Measurements from ENCODE around the gene DISP1.
"Not testable (repeated sequence)": the region's sequence is repeated elsewhere in the genome, so short reads cannot be mapped to it uniquely, and the experiment has no call there.

Gene DISP1

DNA sequence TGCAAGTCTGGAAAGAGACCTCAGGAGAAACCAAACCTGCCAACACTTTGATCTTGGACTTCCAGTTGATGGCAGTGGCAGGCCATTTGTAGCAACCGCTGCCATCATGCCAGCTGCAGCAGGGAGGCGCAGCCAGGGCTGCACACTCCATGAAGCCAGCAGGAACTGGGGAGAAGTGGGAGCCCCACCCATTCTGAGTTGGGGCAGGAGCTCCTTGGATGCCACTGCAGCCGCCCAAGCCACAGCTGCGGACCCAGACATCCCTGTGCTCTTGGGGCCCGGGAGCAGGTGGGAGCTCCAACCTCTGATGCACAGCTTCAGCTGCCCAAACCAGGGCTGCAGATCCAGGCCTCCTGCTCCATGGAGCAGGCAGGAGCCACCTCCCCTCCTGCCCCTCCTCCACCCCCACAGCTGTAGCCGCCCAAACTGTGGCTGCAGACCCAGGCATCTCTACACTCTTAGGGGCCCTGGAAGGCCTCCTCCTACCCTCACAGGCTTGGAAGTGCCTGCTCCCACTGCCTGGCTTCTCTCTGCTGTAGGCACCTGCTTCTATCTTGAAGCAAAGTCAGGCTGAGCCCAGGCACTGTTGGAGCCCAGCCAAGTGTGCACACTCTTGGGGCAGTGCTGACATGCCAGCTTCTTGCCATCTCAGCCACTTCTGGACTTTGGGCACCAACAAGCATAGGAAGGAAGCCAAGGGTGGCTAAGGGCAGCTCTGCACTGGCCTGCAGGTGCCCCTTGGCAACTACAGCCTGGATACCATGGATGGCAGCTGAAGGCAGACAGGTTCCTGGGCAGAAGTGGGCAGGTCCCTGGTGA, 20.0 kb upstream of the DISP1 start:
- no peak for DNase-seq

GRCh38 chr1:222798116-222798515, 16.7 kb upstream of the DISP1 start:
- DNase-seq: no peak

DNA sequence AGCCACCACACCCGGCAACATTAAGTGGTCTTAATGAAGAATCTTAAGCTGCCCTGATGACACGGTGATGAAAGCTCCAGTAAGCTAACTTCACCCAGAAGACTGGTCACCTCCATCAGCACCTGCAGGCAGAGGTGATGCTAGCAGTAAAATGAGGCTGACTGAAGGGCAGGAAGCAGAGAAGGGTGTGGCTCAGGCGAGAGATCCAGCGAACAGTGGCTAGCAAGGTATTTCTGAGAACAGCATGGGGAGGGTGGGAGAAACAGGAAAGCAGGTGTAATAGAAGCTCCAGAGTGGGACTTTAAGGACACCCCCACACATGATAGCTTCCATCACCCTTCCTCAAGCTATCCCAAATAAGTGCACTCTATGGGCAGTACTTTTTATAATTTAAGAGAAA, 15.9 kb upstream of the DISP1 start:
- DNase-seq: no peak

DNA sequence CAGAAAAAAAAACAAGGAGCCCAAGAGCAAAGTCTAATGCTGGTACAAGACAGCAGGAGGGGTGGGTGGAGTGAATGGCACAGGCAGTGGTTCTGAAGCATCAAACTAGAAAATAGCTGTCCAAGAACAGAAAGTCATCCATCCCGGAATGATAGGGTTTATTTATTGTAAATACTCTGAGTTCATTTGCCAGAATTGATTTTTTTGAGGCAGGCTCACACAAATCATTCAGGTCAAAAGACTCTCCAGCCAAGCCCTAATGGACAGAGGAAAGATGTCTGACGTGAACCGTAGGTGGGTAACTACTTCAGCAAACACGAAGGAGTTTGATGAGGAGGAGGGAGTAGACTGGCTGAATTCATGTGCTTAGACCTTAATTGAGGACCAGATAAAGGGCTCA, 13.8 kb upstream of the DISP1 start:
- no peak for DNase-seq

- no peak for DNase-seq
Observed at GRCh38 chr1:222811671-222812070, 3.2 kb upstream of the DISP1 start.

- DNase-seq: no peak
Observed at GRCh38 chr1:222813866-222814535, 838 bp upstream of the DISP1 start.

DNA sequence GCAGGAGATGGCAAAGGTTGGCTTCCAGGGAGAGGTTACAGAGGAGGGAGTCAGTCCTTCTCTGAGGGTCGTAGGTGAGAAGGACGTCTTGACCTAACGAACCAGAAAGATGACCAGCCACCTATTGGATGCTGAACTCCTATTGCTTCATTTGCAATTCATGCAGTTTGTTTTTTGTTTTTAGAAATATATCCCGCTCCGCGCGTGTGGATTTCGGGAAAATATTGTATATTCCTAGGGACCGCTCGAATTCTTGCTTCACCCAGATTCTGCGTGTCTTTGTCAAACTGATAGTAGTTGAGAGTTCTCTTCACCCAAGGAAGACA, 564 bp downstream of the DISP1 start:
- no peak for DNase-seq

- no peak for DNase-seq
Observed at GRCh38 chr1:222817529-222817928, 2.7 kb downstream of the DISP1 start.

GRCh38 chr1:222818171-222818570, 3.3 kb downstream of the DISP1 start:
- no peak for DNase-seq

DNA sequence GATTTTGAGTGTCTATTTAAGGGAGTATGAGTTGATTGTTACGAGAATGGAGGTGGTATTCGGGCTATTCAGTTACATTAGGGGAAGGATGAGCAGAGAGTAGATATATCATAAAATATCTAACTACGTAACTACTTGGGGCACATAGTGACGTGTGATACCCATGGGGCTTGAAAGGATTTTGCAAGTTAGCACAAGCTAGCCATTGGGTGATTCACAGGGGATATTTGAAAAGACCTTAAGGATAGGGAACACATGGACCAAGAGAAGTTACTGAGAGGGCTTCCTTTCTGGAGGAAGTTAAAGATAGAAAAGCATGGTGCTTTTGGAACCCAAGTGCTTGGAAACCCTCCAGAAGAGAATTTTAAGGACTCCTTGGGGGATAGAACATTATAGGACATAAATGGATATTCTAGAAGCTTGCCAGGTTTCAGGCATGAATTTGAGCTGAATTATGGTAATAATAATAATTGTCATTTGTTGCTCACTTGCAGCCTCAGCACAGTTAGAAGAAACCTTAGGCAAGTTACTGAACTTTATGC, 5.4 kb downstream of the DISP1 start:
- DNase-seq: no peak

DNA sequence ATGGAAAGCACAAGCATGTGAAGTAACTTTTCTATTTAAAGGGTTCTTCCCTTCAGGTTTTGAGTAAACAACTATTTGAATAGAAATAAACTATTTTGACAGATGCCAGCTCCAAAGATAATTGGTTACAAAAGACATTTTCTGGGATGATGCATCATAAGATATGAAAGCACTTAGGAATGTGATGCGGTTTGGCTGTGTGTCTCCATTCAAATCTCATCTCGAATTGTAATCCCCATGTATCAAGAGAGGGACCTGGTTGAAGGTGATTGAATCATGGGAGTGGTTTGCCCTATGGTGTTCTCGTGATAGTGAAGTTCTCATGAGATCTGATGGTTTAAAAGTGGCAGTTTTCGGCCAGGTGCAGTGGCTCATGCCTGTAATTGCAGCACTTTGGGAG, 6.4 kb downstream of the DISP1 start:
- no peak for DNase-seq

DNA sequence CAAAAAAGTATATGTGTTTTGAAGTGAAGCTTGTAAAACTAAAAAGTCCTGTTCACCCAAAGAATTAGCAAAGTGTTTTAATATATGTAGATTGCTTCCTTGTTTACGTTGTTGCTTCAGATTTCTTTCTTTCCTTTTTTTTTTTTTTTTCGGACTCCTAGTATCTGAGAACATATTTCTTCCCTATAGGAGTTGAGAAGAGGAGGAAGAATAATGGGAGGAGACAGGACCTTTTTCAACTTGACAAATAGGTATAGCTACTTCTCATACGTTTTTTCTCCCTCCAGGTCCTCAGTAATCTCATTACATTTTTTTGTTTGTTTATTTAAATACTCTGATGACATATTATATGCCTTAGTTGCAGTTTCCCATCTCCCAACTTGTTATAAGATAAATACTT, 8.9 kb downstream of the DISP1 start:
- no peak for DNase-seq

- DNase-seq: peak; percentile 42
Observed at GRCh38 chr1:222824641-222825040, 9.8 kb downstream of the DISP1 start.

- DNase-seq: no peak
Observed at GRCh38 chr1:222828939-222829338, 14.1 kb downstream of the DISP1 start.

DNA sequence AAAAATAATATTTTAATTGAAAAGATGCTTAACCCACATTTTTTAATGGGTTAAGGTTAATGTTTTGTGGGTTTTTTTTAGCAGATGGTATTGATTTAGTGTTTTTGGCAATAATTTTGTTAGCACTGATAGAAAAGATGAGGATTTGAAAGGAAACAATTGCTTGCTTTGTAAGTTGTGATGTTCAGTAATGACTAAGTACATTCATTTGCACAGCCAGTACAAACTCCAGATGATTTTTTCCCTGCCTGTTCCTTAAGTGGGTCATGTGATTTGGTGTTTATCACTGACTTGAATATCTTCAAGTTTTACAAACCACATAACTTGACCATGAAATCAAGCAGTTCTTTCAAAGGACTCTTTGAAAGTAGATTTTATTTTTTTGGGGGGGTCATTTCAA, 15.0 kb downstream of the DISP1 start:
- DNase-seq: no peak

GRCh38 chr1:222833356-222833876, 18.6 kb downstream of the DISP1 start:
- no peak for DNase-seq

GRCh38 chr1:222843469-222844410, 28.9 kb downstream of the DISP1 start:
- DNase-seq: no peak

DNA sequence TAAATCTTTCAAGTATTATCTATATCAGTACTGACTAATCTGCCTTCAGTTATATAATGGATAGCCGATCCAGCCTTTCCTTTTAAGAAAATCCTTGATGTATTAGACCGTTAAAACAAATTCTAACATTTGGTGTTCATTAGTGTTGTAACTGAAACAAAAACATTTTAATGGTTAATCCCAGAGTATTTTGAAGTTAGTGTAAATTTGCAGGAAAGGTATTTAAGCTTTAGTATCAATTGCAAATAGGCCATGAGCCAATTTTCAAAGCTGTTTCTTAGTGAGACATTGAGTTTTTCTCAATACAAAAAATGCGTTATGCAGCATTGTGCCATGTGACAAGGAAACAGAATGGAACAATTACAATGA, 29.6 kb downstream of the DISP1 start:
- DNase-seq: no peak

DNA sequence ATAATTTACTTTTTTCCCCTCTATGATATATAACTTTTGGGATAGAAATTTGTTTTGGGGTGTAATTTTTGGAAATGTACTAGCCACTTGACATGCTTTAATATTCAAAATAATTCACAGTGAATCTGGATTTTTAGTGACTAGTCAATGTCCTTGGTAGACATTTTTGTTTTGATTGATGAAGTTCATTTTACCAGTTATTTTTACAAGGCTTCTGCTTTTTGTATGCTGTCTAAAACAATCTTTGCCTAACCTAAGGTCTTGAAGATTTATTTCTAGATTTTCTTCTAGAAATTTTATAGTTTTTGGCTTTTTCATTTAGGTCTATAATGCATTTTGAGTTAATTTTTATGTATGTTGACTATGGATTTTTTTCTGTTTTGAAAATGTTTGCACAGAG, 30.9 kb downstream of the DISP1 start:
- no peak for DNase-seq

DNA sequence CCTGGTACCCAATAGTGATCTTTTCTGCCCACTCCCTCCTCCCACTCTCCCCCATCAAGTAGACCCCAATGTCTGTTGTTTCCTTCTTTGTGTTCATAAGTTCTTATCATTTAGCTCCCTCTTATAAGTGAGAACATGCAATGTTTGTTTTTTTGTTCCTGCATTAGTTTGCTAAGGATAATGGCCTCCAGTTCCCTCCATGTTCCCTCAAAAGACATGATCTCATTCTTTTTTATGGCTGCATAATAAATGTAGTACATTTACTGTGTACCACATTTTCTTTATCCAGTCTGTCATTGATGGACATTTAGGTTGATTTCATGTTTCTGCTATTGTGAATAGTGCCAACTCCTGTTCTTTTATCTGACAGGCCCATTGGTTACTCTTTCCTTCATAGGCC, 35.7 kb downstream of the DISP1 start:
- not testable (repeated sequence) for DNase-seq

- DNase-seq: no peak
Observed at GRCh38 chr1:222852326-222852725, 37.5 kb downstream of the DISP1 start.

DNA sequence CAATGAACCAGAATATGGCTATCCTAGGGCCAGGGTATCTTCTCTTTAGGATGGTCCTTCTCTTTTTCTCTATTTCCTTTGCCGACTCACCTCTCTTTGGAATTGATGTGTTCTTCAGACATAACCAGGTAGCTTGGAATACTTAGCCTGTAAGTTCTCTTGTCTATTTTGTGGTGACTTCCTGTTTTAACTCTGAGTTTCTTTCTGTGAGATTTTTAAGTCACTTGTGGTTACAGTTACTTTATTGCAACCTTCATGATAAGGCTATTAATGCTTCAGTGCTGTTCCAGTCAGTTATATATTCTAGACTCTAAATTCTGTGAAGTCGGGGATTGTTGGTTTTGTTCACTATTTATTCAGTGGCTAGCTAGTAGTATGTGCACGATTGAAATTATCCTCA, 46.2 kb downstream of the DISP1 start:
- DNase-seq: no peak

All from NCI-H1105 treated with DMSO at 0.1 percent for 48 hours (cell line).